HG02981 (cell line): Measurements from ENCODE around the gene ABCA2.
"Not testable (repeated sequence)": the region's sequence is repeated elsewhere in the genome, so short reads cannot be mapped to it uniquely, and the experiment has no call there.

ENCODE experiments used
- ATAC-seq: cut with Tn5 transposase; IDR thresholded peaks from one replicate; pipeline ENCODE4 v1.9.1; 2021; ENCODE audit warnings: mild to moderate bottlenecking, moderate library complexity; ENCODE audit not compliant: unreplicated experiment

The ABCA2 gene

DNA sequence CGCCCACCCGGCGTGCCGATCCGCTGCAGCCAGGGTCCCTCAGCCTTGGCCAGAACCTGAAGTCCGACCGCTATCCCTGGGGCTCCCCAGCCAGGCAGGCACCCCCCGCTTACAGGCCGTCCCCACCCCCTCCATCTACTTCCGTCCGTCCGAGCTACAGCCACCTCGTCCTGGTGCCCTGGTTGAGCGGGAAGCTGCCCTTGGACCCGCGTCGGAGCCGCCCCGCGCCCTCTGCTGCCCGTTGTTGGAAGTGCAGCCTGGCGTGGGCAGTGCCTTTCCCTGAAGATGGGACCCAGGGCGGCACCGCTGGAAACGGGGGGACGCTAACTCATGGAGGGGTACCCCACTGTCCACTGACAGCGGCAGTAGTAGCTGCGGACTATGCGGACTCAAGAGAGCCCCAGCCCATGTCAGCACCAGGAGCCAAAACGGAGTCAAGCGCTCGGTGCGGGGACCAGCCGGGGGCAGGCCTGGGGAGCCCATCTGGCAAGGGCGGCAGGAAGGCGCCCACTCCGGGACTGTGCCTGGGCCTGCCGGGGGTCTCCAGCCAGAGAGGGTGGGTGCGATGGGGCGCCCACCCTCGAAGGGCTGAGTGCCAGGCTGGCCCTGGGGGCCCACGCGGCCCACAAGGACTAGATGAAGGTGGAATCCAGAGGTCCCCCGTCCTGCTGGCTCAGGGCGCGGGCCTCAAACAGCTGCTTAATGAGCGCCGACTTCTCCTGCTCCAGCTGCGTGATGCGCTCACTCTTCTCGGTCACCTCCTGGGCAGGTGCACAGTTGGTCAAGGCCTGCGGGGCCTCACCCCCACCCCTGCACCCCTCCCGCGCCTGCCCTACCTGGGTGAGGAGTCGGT lies 36.2 kb upstream of the ABCA2 start:
- ATAC-seq: no peak

- no peak for ATAC-seq
These were observed 35.4 kb upstream of the ABCA2 start for GRCh38 chr9:137063311-137064026.

- ATAC-seq: not testable (repeated sequence)
These were observed 34.8 kb upstream of the ABCA2 start for GRCh38 chr9:137062798-137063197.

- no peak for ATAC-seq
These were observed 34.3 kb upstream of the ABCA2 start for GRCh38 chr9:137062384-137062783.

DNA sequence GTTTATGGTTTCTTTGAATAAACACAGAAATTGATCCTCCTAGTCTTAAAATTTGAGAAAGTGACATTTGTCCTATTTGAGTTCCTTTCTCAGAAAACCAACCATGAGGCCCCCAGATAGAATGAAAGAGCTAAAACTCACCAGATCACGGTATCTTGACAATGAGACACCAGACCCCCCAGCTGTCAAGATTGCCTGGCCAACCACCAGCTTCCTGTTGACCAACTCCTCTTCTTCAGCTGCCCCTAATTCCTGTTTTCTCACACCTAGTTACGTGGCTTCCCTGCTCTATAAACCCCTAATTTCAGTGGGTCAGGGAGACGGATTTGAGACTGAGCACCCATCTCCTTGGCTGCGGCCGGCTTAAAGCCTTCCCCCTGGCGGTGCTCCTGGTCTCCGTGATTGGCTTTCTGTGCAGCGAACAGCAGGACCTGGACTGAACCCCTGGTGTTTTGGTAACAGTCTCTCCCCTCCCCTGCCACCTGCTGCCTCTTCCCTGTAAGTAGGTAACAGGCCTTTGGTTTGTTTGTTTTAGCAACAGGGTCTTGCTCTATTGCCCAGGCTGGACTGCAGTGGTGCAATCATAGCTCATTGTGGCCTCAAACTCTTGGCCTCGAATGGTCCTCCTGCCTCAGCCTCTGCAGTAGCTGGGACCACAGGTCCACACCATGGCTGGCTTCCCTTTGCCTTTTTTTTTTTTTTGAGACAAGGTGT lies 30.6 kb upstream of the ABCA2 start:
- ATAC-seq: no peak

- no peak for ATAC-seq
These were observed 29.5 kb upstream of the ABCA2 start for GRCh38 chr9:137057545-137057944.

DNA sequence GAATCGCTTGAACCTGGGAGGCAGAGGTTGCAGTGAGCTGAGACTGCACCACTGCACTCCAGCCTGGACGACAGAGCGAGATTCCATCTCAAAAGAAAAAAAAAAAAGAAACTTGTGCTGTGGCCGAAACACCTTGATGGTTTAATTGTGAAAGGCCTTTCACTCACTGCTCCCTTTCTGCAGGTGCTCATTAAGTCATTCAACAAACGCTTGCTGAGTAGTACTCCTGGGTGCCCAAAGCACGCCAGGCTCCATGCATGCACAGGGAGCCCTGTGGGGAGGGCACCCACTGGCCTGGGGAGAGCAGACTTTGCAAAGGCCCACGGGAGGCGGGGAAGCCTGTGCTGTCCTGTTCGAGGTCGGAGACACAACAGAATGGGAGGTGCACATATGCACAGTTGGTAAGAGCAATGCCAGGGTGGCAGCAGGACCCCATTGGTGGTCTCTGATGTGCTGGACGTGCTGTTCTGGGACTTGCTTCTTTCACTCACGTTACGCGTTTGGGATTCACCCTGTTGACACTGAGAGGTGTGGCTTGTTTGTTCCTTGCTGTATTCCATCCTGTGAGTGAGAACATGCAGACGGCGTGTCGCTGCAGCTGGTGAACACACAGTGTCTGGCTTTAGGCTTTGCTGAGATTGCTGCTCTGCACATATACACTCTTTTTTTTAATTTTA lies 28.8 kb upstream of the ABCA2 start:
- no peak for ATAC-seq

- ATAC-seq: no peak
These were observed 27.6 kb upstream of the ABCA2 start for GRCh38 chr9:137055385-137056364.

GRCh38 chr9:137054932-137055384 lies 26.9 kb upstream of the ABCA2 start:
- no peak for ATAC-seq

DNA sequence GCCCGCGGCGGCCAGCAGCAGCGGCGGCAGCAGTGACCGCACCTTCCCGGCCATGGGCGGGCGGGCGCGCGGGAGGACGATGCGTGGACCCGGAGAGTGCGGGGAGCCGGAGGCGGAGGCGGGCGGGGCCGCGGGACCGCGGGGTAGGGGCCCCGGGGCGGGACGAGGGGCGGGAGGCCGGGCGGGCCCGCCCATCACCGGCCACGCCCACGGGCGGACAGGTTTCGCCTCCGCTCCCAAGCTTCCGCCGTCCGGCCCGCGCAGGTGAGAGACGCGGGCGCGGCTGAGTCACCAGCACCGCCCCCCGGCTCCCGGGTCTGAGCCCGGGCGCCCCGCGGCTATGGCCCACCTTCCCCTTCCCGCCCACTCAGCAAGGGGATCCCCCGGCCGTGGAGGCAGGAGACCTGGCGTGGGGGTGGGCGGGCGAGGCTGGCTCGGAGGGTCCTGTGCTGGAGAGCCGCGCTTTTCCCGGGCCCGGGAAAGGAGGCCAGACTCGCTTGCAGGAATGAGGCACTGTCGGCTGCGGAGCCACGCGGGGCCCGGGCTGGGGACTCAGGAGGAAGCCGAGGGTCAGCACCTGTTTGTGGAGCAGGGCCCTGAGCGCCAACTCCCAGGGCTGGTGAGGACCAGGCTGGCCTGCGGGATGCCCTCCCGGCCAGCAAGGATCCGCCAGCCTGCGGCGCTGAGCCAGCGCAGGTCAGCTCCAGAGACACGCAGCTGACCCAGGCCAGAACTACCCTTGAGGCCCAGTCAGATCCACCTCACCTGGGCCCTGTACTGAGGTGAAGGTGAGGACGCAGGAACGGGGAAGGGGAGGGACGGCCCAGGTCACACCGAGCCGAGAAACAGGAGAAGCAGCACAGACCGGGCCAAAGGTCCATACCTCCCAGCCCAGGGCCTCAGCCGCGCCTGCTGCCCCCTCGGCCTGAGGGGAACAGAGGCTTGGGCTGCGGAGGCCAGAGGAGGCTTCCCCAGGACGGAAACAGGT lies 26.2 kb upstream of the ABCA2 start, which contains the start of gene ENTPD2:
TSS of gene ENTPD2 (minus strand) at position 118 of the 988 bp plus-strand sequence. CDS start at position 54, 64 bp downstream.
- ATAC-seq: no peak

GRCh38 chr9:137052998-137053943 lies 25.2 kb upstream of the ABCA2 start:
- ATAC-seq: no peak

- ATAC-seq: no peak
These were observed 24.3 kb upstream of the ABCA2 start for GRCh38 chr9:137052293-137052692.

DNA sequence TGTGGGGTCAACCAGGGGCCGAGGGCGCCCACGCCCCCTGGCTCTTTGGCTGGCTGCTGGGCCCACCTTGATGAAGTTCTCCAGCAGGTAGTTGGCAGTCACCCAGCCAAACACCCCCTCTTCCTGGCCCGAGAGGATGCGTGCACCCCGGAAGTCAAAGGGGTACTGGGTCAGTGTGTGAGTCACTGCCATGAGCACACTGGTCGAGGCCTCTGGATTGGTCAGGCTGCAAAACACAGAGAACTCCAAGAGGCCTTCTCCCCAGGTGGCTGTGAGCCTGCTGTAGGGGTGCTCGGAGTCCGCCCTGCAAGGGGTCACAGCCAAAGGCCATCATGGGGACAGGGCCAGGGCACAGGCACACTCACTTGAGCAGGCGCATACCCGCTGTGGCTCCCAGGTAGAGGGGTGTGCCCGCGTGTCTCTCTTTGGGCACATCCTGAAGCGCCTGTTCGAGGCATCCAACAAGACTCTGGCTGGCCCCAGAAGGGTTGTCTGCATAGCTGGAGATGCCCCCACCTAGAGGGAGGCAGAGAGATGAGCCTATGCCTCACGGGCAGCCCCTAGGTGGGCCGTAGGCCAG lies 23.2 kb upstream of the ABCA2 start:
- no peak for ATAC-seq

DNA sequence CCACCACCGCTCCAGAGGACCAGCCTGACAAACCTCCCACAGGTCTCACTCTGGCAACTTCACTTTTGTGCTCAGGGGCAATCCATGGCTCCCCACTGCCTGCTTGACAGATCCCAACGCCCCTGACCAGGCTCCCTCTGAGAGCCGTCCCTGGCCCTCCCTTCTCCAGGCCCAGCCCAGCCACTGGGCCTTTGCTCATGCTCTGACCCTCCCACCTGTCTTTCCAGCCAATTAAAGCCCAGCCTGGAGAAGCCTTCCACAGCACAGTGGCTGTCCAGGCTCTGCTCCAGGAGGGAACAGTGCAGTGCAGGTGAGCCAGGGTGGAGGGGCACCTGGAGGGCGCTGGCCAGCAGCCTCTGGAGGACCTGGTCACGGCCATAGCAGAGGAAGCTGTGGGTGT lies 22.5 kb upstream of the ABCA2 start:
- ATAC-seq: no peak

DNA sequence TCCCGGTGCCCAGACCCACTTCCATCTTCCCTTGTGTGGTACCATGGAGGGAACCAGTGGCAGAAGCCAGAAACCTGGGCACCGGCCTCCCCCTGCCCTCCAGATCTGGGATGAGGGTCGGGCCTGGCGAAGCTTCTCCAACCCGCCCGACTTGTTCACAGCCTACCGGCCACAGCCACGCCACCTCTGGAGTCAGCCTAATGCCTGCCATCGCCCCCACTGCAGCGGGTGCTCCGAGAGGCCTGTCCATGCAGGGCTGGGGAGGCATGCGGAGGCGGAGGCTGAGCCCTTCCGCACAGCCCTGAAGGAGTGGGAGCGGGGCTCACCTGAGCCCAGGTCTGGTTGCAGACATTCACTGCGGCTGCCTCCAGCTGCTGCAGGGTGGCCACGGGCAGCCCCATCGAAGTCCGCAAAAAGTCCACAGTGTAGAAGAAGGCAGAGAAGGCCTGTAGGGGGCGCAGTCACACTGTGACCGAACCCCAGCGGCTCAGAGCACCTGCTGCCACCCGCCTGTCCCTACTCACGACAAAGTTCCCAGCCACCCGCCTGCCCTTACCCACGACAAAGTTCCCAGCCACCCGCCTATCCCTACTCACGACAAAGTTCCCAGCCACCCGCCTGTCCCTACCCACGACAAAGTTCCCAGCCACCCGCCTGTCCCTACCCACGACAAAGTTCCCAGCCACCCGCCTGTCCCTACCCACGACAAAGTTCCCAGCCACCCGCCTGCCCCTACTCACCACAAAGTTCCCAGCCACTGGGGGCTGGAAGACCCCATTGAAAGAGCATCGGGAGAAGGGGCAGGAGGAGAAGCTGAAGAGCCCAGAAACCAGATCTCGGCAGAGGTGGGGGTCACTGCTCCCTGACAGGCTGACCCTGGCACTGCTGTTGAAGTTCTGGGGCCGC lies 21.8 kb upstream of the ABCA2 start:
- ATAC-seq: no peak
